SHP77 treated with DMSO at 0.1 percent for 48 hours (cell line): Measurements from ENCODE around the gene TPT1.

Experiments
- DNase-seq: peaks from one replicate; lab custom pipeline; 2025; lab: John Stamatoyannopoulos, UW

The TPT1 gene

GRCh38 chr13:45333977-45334922, 6.7 kb downstream of the TPT1 start:
- DNase-seq, result no peak

DNA sequence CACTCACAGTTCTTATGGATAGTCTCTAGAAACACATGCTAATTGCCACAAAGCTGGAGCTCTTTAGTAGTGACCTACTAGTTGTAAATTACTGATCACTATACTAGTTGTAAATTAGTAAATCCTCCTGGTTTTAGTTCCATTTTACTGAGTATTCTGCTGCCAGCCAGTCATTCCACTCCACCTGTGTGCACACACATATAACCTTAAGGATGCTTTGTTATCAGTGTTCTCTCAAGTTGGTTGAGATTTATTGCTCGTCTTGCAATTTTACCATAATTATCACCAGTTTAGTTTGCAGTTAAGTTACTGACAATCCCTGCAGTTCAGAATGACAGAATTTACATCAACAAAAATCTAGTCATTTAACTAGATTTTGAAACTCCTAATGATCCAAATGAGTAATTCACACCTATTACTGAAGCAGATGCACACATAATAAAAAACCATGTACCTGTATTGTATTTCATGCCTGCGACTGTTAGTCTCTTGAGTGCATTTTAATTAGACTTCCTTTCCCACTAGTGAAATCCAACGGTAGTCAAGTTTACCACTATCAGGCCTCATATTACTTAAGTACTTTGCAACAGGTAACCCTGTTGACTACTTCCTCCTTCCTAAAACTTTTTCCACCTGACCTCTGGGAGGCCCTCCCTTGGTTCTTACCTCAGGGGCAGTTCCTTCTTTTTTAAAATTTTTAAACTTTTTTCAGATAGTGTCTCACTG, 7.6 kb downstream of the TPT1 start:
- no peak for DNase-seq

GRCh38 chr13:45332831-45333219, 8.2 kb downstream of the TPT1 start:
- no peak for DNase-seq

GRCh38 chr13:45332036-45332830, 8.8 kb downstream of the TPT1 start:
- no peak for DNase-seq

GRCh38 chr13:45331692-45332035, 9.3 kb downstream of the TPT1 start:
- no peak for DNase-seq

DNA sequence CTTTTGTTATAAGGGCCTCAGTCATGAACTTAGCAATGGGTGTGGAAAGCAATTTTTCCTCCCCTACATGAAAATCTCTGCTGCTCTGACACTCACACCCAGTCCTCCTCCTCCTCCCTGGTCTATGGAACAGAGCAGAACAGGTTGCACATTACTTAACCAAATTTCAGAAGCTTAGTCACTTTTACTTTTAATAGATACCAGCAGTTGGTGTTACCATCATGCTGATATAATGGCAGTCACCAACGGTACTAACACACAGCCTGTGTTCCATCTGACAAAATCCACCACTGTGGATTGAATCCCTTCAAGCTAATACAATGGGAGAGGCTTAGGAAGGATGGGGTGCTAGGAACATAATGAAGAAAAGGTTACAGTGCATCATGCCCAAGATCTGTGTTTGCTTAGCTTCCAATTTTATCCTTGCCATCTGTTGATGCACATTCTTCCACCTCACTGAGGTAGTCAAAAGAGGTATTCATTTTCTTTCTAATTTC, 9.8 kb downstream of the TPT1 start:
- no peak for DNase-seq

GRCh38 chr13:45328661-45329111, 12.3 kb downstream of the TPT1 start:
- DNase-seq, result no peak

- no peak for DNase-seq
These were observed 13.6 kb downstream of the TPT1 start for GRCh38 chr13:45327253-45327955.

- peak; percentile 25 for DNase-seq
These were observed 15.2 kb downstream of the TPT1 start for GRCh38 chr13:45325806-45326205.

DNA sequence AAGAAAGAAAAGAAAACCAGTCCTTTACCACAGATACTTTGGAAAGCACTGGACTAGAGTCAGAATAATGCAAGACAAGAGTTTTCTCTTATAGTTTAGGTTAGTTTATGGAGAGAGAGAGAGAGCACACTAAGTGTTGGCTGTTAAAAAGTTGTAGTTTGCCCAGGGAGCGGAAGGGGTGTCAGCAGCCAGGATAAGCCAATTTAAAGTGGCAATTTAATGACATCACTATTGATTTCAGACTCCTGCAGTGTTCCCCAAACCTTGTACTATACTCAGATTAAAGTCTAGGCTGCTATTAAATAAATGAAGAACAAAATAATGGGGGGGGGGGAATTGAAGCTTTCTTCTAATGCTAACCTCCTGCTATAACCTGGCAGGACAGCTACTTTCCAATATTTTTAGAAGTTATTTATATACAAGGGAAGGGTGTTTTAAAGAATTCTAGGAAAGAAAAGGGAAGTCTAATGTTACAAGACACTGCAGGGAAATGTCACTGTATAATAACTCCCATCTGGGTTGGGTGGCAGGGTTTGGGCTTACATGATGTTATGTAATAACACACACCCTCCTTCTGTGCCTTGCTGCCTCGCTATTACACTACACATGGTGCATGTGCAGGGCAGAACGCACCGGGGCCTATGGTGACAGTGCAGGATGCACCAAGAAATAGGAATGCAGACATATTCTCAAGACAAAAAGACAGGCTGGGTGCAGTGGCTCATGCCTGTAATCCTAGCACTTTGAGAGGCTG, 19.9 kb downstream of the TPT1 start:
- DNase-seq, result no peak

DNA sequence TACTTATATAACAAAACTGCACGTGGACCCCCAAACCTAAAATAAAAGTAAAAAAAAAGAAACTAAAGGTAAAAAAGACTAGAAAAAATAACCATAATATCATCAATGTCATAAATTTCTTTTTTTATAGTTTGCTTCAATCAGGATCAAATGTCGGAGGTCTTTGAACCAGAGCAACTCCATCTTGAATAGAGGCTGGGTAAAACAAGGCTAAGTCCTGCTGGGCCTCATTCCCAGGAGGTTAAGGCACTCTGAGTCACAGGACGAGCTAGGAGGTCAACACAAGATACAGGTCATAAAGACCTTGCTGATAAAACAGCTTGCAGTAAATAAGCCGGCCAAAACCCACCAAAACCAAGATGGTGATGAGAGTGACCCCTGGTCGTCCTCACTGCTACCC, 24.0 kb downstream of the TPT1 start:
- DNase-seq, result no peak

- no peak for DNase-seq
These were observed 24.6 kb downstream of the TPT1 start for GRCh38 chr13:45316338-45316737.

- no peak for DNase-seq
These were observed 25.3 kb downstream of the TPT1 start for GRCh38 chr13:45315520-45316167.

GRCh38 chr13:45314822-45315221, 26.2 kb downstream of the TPT1 start:
- no peak for DNase-seq

GRCh38 chr13:45310341-45311131, 30.4 kb downstream of the TPT1 start:
- DNase-seq, result no peak

DNA sequence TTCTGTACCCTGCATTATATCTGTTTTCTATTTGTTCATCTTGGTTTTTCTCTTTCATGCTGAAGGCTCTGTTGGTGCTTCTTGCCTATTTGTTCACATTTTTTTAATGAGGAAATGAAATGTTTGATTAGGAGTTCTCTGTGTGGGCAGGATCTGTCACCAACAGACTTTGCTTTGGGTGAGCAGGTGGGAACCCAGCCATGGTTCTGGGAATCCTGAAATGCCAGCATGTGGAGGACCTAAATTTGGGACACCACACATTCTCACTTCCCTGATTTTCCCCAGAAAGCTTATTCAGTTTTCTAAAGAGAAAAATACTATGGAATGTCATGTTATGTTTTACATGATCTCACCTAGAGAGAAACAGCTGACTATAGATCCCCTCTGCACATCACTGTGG, 34.0 kb downstream of the TPT1 start:
- DNase-seq, result no peak

GRCh38 chr13:45305079-45305478, 35.9 kb downstream of the TPT1 start:
- no peak for DNase-seq

DNA sequence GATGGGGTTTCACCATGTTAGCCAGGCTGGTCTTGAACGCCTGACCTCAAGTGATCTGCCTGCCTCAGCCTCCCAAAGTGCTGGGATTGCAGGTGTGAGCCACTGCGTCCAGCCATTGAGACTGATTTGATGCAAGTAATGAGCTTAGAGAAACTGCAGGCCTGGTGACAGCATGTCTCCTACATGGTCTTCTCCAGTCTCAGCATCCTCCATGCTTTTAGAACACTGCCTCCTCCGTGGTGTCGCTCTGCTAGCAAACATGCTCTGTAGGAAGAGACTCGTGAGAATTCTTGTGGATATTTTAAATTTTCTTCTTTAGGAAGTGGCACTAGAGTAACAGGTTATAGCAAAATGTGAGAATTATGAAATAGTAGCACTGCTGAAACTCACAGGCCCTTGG, 37.1 kb downstream of the TPT1 start:
- no peak for DNase-seq

GRCh38 chr13:45303026-45303425, 38.0 kb downstream of the TPT1 start:
- DNase-seq, result no peak

- DNase-seq, result no peak
These were observed 38.5 kb downstream of the TPT1 start for GRCh38 chr13:45302507-45302906.
